Glutamatergic neuron (in vitro differentiated cells): ENCODE measurements around the gene HELZ2. TPM values are rescaled to one million over a fixed set of nuclear protein-coding genes. Genes with fewer than 3 reads are reported as not detected.

Source experiments
- DNase-seq: peaks from one replicate; pipeline ENCODE4 v3.0.0; 2022
- H3K27ac Mint-ChIP-seq: one replicate; pipeline ENCODE4 v1.8.0; 2020; ENCODE audit warnings: mild to moderate bottlenecking, mixed read lengths, inconsistent platforms; ENCODE audit not compliant: unreplicated experiment
- H3K27me3 Mint-ChIP-seq: one replicate; pipeline ENCODE4 v1.8.0; 2020; ENCODE audit warnings: mild to moderate bottlenecking, moderate library complexity, mixed read lengths, inconsistent platforms; ENCODE audit not compliant: unreplicated experiment
- H3K36me3 Mint-ChIP-seq: one replicate; pipeline ENCODE4 v1.8.0; 2020; ENCODE audit warnings: mild to moderate bottlenecking, mixed read lengths, inconsistent platforms; ENCODE audit not compliant: unreplicated experiment
- H3K4me1 Mint-ChIP-seq: one replicate; pipeline ENCODE4 v1.8.0; 2020; ENCODE audit warnings: mild to moderate bottlenecking, low read depth, mixed read lengths, inconsistent platforms; ENCODE audit not compliant: unreplicated experiment
- H3K4me3 Mint-ChIP-seq: one replicate; pipeline ENCODE4 v1.8.0; 2020; ENCODE audit warnings: mild to moderate bottlenecking, mixed read lengths, inconsistent platforms; ENCODE audit not compliant: unreplicated experiment
- H3K9me3 Mint-ChIP-seq: one replicate; pipeline ENCODE4 v1.8.0; 2020; ENCODE audit warnings: mild to moderate bottlenecking, moderate library complexity, mixed read lengths, inconsistent platforms; ENCODE audit not compliant: unreplicated experiment
- total RNA-seq: library from RNA; stranded (reverse); fragmentation: NEBNext Ultra II Directional; extraction: Animal tissue kit (Norgen Biotek cat#: 25700); gene quantifications from one replicate; pipeline ENCODE4 v1.2.1, GENCODE V29; 2021; ENCODE audit not compliant: unreplicated experiment
- TF ChIP-seq, protein P1 (sequence below): fragments of 200-600 bp; sonication (generic); IDR thresholded peaks from one replicate; pipeline ENCODE4 v1.5.0; 2021; ENCODE audit not compliant: partially characterized antibody, unreplicated experiment

HELZ2 gene
- total RNA-seq, 1 donor from 2014 or later: 87.7 TPM

DNA sequence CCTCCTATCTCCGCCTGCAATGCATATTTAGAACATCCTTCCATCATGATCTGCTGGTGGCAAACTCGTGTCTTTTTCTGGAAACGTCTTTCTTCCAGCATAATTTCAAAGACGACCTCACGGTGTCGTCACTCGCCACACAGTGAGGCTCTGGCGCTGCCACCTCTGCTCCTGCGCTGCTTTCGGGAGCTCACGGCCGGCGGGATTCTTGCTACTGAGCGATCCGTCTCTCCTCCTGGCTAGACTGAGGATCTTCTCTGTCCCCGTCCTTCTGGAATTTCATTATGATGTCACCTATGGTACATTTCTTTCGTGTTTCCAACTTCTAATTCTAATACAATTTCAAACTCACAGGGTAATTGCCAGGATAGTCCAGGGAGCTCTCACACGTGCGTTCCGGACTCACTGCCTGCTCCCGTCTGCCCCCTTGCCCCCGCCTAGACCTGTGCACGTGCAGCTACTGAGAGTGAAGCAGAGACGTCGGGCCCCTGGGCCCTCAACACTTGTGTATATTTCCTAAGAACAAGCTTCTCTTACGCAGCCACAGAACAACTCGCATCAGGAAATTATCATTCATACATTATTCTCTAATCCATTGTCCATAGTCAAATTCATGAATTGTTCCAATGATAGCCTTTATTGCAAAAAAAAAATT, 25.5 kb upstream of the HELZ2 start:
- Mint-ChIP-seq H3K27ac (no peak overlapping the region), H3K36me3 (peaks cover 6% of the 10 kb centered on the region), H3K27me3 (peaks cover 2% of the 10 kb centered on the region), H3K4me3 (no peak overlapping the region), H3K9me3 (peaks cover 2% of the 10 kb centered on the region), H3K4me1 (no peaks in the 10 kb centered on the region)
- DNase-seq: no peak
- TF ChIP-seq, protein P1, sequence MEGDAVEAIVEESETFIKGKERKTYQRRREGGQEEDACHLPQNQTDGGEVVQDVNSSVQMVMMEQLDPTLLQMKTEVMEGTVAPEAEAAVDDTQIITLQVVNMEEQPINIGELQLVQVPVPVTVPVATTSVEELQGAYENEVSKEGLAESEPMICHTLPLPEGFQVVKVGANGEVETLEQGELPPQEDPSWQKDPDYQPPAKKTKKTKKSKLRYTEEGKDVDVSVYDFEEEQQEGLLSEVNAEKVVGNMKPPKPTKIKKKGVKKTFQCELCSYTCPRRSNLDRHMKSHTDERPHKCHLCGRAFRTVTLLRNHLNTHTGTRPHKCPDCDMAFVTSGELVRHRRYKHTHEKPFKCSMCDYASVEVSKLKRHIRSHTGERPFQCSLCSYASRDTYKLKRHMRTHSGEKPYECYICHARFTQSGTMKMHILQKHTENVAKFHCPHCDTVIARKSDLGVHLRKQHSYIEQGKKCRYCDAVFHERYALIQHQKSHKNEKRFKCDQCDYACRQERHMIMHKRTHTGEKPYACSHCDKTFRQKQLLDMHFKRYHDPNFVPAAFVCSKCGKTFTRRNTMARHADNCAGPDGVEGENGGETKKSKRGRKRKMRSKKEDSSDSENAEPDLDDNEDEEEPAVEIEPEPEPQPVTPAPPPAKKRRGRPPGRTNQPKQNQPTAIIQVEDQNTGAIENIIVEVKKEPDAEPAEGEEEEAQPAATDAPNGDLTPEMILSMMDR: no peak

DNA sequence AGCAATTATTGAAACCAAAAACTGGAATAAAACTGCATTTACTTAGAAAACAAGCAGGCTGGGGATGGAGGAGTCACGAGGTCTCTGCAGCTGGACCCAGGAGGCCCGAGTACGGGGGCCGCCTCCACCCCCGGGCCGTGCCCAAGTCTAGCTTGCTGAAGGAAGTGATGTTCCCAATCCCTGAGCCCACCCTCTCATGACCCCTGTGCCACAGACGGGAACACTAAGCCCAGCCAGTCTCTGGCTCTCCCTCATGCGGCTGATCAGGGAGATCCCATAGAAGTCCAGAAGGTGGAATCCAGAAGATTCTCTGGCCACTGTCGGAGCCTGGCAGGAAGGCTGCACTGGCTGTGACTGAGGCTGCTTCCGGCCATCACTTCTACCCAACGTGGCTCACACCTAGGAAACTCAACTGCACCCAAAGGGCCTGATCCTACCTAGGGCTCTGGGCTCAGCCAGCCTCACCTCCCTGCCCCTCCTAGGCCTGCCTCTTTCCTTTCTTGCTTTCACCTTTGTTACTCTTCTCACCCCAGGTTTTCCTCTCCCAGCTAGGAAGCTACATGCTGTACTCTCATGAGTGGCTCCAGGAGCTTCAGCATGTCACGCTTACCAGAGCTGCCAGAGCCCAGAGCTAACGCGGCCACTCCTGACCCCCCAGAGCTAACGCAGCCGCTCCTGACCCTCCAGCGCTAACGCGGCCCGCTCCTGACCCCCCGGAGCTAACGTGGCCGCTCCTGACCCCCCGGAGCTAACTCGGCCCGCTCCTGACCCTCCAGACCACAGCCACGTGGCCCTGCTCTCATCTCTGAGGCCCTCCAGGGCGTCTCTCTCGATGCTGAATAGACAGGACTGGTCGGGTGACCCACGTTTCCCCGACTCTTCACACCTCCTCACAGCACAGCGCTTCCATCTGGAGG, 24.7 kb upstream of the HELZ2 start:
- TF ChIP-seq, protein P1: no peak
- Mint-ChIP-seq H3K9me3 (no peaks in the 10 kb centered on the region), H3K27ac (no peak overlapping the region), H3K36me3 (peaks cover 6% of the 10 kb centered on the region), H3K4me1 (no peaks in the 10 kb centered on the region), H3K27me3 (peaks cover 2% of the 10 kb centered on the region), H3K4me3 (no peak overlapping the region)
- DNase-seq: no peak

DNA sequence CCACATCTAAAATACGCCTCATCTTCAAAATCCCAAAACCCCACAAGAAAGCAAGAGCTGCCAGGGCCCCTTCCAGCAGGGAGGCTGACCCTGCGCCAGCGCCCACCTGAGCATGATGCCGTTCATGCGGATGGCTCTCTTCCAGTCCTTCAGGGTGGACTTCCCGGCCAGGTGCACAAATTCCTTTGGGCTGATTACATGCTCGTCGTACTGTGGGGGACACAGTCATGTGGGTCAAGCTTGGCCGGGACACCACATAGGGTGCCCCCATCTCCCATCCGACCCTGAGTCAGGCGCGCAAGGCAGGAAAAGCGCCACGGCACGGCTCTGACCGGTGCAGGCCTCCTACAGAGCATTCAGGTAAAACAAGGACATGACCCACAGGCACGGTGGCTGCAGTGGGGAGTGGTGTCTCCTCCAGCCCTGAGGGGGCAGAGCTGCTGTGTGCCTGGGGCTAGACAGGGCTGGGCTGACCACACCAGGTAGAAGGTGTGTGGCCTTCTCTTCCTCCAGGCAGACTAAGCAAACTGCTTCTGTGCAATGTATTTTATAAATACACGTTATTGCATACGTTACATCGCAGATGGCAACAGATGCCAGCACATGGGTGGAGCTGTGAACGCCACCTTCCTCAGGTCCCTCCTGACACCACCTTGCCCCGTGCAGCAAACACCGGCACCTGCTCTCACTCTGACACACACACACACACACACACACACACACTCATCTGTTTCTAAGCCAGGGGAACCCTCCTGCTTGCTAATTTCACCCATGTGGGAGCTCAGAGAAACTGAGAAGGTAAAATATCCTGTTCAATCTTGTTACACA, 23.8 kb upstream of the HELZ2 start:
- H3K4me3 Mint-ChIP-seq: no peak overlapping the region
- H3K9me3 Mint-ChIP-seq: no peaks in the 10 kb centered on the region
- TF ChIP-seq, protein P1: no peak
- H3K36me3 Mint-ChIP-seq: peaks cover 6% of the 10 kb centered on the region
- H3K27me3 Mint-ChIP-seq: peaks cover under 1% of the 10 kb centered on the region
- no peaks in the 10 kb centered on the region for H3K4me1 Mint-ChIP-seq
- no peak overlapping the region for H3K27ac Mint-ChIP-seq
- no peak for DNase-seq

DNA sequence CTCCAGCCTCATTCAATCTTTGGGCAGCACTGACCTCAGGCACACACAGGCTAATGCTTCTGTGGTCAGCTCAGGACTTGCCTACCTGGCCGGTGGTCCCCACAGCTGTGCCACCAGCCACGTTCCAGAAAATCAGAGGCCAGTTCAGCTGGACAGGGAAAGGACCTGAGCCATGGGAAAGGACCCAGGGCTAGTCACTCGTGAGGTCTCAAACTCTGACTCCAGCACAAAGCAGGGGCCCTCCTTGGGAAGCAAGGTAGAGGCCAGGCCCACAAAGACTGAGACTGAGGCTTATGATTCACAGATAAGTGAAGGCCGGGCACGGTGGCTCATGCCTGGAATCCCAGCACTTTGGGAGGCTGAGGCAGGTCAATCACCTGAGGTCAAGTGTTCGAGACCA, 22.4 kb upstream of the HELZ2 start:
- no peak overlapping the region for H3K4me3 Mint-ChIP-seq
- H3K27ac Mint-ChIP-seq: no peak overlapping the region
- H3K27me3 Mint-ChIP-seq: peaks cover 2% of the 10 kb centered on the region
- no peaks in the 10 kb centered on the region for H3K4me1 Mint-ChIP-seq
- no peak for DNase-seq
- TF ChIP-seq, protein P1: no peak
- H3K36me3 Mint-ChIP-seq: peaks cover 6% of the 10 kb centered on the region
- H3K9me3 Mint-ChIP-seq: no peaks in the 10 kb centered on the region
